GM12892 (cell line): ENCODE results near the gene GPR87.

Experiments
- POLR2A ChIP-seq: IDR thresholded peaks from 2 replicates; pipeline ENCODE4 v1.6.1; 2011; ENCODE audit warnings: low read depth, low read length, control low read depth
- POLR2AphosphoS5 ChIP-seq: IDR thresholded peaks from 2 replicates; pipeline ENCODE4 v1.6.1; 2011; ENCODE audit warnings: low read depth, low read length, control low read depth
- TAF1 ChIP-seq: IDR thresholded peaks from 2 replicates; pipeline ENCODE4 v1.6.1; 2011; ENCODE audit warnings: low read depth, mild to moderate bottlenecking, control low read depth, low read length, borderline replicate concordance

- TF ChIP-seq POLR2AphosphoS5 (no peak), POLR2A (no peak), TAF1 (no peak)
These were observed 25.9 kb downstream of the GPR87 start for GRCh38 chr3:151290673-151291072.
